HepG2 (cell line): ENCODE measurements around the gene ATE1. TPM values are rescaled to one million over a fixed set of nuclear protein-coding genes. Genes with fewer than 3 reads are reported as not detected.

Experiments used
- ATAC-seq: fragments of 200-7000 bp; cut with Tn5 transposase; 3 replicates; pipeline ENCODE4 v1.9.1; 2020; ENCODE audit warnings: mild to moderate bottlenecking, moderate library complexity
- BruUV-seq: library from RNA; stranded (reverse); fragments of 400-500 nt; replicated peaks from 2 replicates; lab custom pipeline; 2021; lab: Mats Ljungman, UMichigan
- CTCF ChIA-PET: fragments of 300-600 bp; formaldehyde crosslinking; extraction: SDS; loops from one replicate; lab custom pipeline; 2021; ENCODE audit warnings: low total read pairs, inconsistent platforms, low intra/inter-chr PET ratio; lab: Yijun Ruan, JAX
- POLR2A ChIA-PET: fragments of 350-600 bp; sonication (Branson Sonifier 250); formaldehyde crosslinking; loops from one replicate; lab custom pipeline; 2020; ENCODE audit warnings: antibody characterized with exemption, inconsistent platforms; lab: Yijun Ruan, JAX
- DNase-seq: peaks from one replicate; pipeline ENCODE4 v3.0.0-alpha.2; 2015; ENCODE audit warnings: low spot score
- FAIRE-seq: peaks from 3 replicates; lab custom pipeline; 2011; peaks lifted over from hg19 to GRCh38; lab: Jason Lieb, UNC
- H2AFZ ChIP-seq: one replicate; pipeline ENCODE4 v1.6.1; 2011; ENCODE audit warnings: low read length, inconsistent platforms
- H3K27ac ChIP-seq: fragments of 300-600 bp; 3 replicates; pipeline ENCODE4 v1.8.0; 2011; ENCODE audit warnings: mixed run types, mild to moderate bottlenecking, mixed read lengths, low read length, inconsistent platforms; ENCODE audit not compliant: insufficient read depth; ENCODE audit errors: extremely low read length
- H3K27me3 ChIP-seq, 2 experiments: fragments of 200-600 bp in 1 of 2; 2 replicates in 1 of 2; 3 replicates in 1 of 2; pipeline versions ENCODE4 v1.6.0 to v1.8.0; 2011; ENCODE audit warnings: low read length in 2 of 2, mild to moderate bottlenecking in 2 of 2, moderate library complexity in 2 of 2, inconsistent platforms in 1 of 2; ENCODE audit not compliant: insufficient read depth in 2 of 2, control insufficient read depth in 1 of 2
- H3K36me3 ChIP-seq, 2 experiments: fragments of 200-600 bp in 1 of 2; replicated peaks in 1 of 2; 2 replicates in 1 of 2; 3 replicates in 1 of 2; pipeline versions ENCODE4 v1.5.1 to v1.8.0; 2011; ENCODE audit warnings: low read length in 2 of 2, inconsistent platforms in 1 of 2; ENCODE audit not compliant: insufficient read depth in 2 of 2, control insufficient read depth in 1 of 2
- H3K4me1 ChIP-seq: 2 replicates; pipeline ENCODE4 v1.5.1; 2012; ENCODE audit warnings: low read length, inconsistent platforms; ENCODE audit not compliant: insufficient read depth
- H3K4me2 ChIP-seq: 2 replicates; pipeline ENCODE4 v1.6.0; 2011; ENCODE audit warnings: low read depth, low read length, inconsistent platforms
- H3K4me3 ChIP-seq, 3 experiments: fragments of 200-600 bp in 1 of 3; sonication (generic), shearing (Covaris generic) in 1 of 3; replicated peaks in 1 of 3; 2 replicates each; pipeline ENCODE4 v1.5.1; 2011 to 2016; ENCODE audit warnings: low read length in 3 of 3, inconsistent platforms in 2 of 3, low read depth in 2 of 3, mild to moderate bottlenecking in 2 of 3, control low read depth in 1 of 3, mixed read lengths in 1 of 3; ENCODE audit not compliant: insufficient read depth in 1 of 3
- H3K79me2 ChIP-seq: one replicate; pipeline ENCODE4 v1.6.1; 2011; ENCODE audit warnings: low read length, inconsistent platforms; ENCODE audit not compliant: insufficient read depth
- H3K9ac ChIP-seq: 2 replicates; pipeline ENCODE4 v1.6.0; 2011; ENCODE audit warnings: mild to moderate bottlenecking, low read depth, low read length, inconsistent platforms; ENCODE audit not compliant: insufficient read depth
- H3K9me3 ChIP-seq: 2 replicates; pipeline ENCODE4 v1.5.1; 2012; ENCODE audit warnings: mild to moderate bottlenecking, low read length
- H4K20me1 ChIP-seq: 2 replicates; pipeline ENCODE4 v1.6.0; 2011; ENCODE audit warnings: inconsistent platforms, mild to moderate bottlenecking, low read length, moderate library complexity; ENCODE audit not compliant: insufficient read depth
- FOXA1 ChIP-seq, 2 experiments: fragments of 450-650 bp in 1 of 2; sonication (generic) in 1 of 2; formaldehyde crosslinking in 1 of 2; IDR thresholded peaks; 2 replicates each; pipeline versions ENCODE4 v1.4.0 to v1.6.1; 2016 to 2020; ENCODE audit warnings: missing genetic modification reagents in 1 of 2
- NFE2 ChIP-seq: sonication (generic); formaldehyde crosslinking; IDR thresholded peaks from 2 replicates; pipeline ENCODE4 v1.4.0; 2020; ENCODE audit warnings: missing genetic modification reagents
- NFE2L2 ChIP-seq: fragments of 150-350 bp; IDR thresholded peaks from 2 replicates; pipeline ENCODE4 v1.6.1; 2014; ENCODE audit warnings: low read length
- ZNF317 ChIP-seq: sonication (generic); formaldehyde crosslinking; IDR thresholded peaks from 2 replicates; pipeline ENCODE4 v1.5.0; 2020; ENCODE audit warnings: mild to moderate bottlenecking, missing genetic modification reagents
- ZNF468 ChIP-seq: sonication (generic); formaldehyde crosslinking; IDR thresholded peaks from 2 replicates; pipeline ENCODE4 v1.8.0; 2022; ENCODE audit warnings: mild to moderate bottlenecking, moderate library complexity, missing genetic modification reagents
- ZNF589 ChIP-seq: sonication (generic); formaldehyde crosslinking; conservative IDR thresholded peaks from 2 replicates; pipeline ENCODE4 v1.8.0; 2022; ENCODE audit warnings: mild to moderate bottlenecking, moderate library complexity, missing genetic modification reagents
- WGBS: methylation state at CpG from one replicate; pipeline ENCODE4 v1.1.6; 2017; ENCODE audit warnings: low lambda C conversion rate; 5-methylcytosine and 5-hydroxymethylcytosine counted together
- in situ Hi-C: cut with HindIII; loops from 2 replicates; pipeline ENCODE4 v1.10.0; 2017; ENCODE audit warnings: low pct_unique_long_range_greater_than_20kb; ENCODE audit not compliant: extremely low pct_ligation_motif_present
- intact Hi-C: fragments of 100-400 bp; cut with micrococcal nuclease; formaldehyde crosslinking; loops from one replicate; pipeline ENCODE4 v1.10.0; 2022; ENCODE audit not compliant: unreplicated experiment
- polyA plus RNA-seq, 8 experiments: library from polyadenylated mRNA; depleted of rRNA in 3 of 8; stranded (reverse) in 7 of 8; unstranded in 1 of 8; fragments of >200 nt; fragmentation: Illumina TruSeq in 4 of 8; extraction: Trizol in 4 of 8; gene quantifications; 2 replicates each; pipeline versions ENCODE4 v1.2.1 to v1.2.3, GENCODE V29; 2011 to 2016; ENCODE audit warnings: low read depth in 4 of 8, missing spikeins in 1 of 8, mixed read lengths in 1 of 8; ENCODE audit not compliant: insufficient read depth in 1 of 8
- total RNA-seq, 5 experiments: library from RNA; depleted of rRNA; stranded (reverse); fragments of >200 nt; fragmentation: Illumina TruSeq; extraction: Trizol; gene quantifications; 2 replicates each; pipeline ENCODE4 v1.2.3, GENCODE V29; 2016; ENCODE audit warnings: low read depth in 1 of 5

The ATE1 gene
- total and polyA plus RNA-seq, 2 of the 13 experiments (the other 11 are each of a cell fraction or from before 2014, with no cell fraction given): 17.5 to 42.2 TPM

GRCh38 chr10:121736315-121737130 lies 191.3 kb downstream of the ATE1 start:
- H3K36me3 ChIP-seq: no peaks in the 10 kb centered on the region; a peak in 1 of 5 replicates
- no peak overlapping the region for H3K9ac ChIP-seq
- in situ Hi-C loops: no loop called here
- FAIRE-seq: no peak
- no peaks in the 10 kb centered on the region for H4K20me1 ChIP-seq
- no peak for TF ChIP-seq ZNF317
- no peak for TF ChIP-seq ZNF468 (CRISPR knock-in tag)
- no peak overlapping the region for H3K4me2 ChIP-seq
- intact Hi-C loops: loop anchor here (10.0 kb wide), 1 partner anchor 148 kb away; no protein-coding TSS in a partner anchor
- H3K79me2 ChIP-seq: no peaks in the 10 kb centered on the region
- H3K4me1 ChIP-seq: peaks cover 16% of the 10 kb centered on the region
- no peak for DNase-seq
- no peak overlapping the region for H2AFZ ChIP-seq
- ATAC-seq: peak; percentile 17; the same call in 1 of the 3 replicates
- WGBS: 82% methylated on average over 13 of the region's 13 CpGs
- H3K4me3 ChIP-seq: no peak overlapping the region
- no peak overlapping the region for H3K27ac ChIP-seq
- peaks cover 0 to 8% of the 10 kb centered on the region in 2 experiments; a peak in 1 of 5 replicates for H3K27me3 ChIP-seq
- ChIA-PET POLR2A (no interaction called here), CTCF (no interaction called here)
- BruUV-seq: no TSS peak
- H3K9me3 ChIP-seq: no peaks in the 10 kb centered on the region

- Histone ChIP-seq H3K4me1 (peaks cover 16% of the 10 kb centered on the region), H3K79me2 (no peaks in the 10 kb centered on the region), H3K4me2 (peak overlapping the region; percentile 92), H3K27me3 (peaks cover 0 to 8% of the 10 kb centered on the region in 2 experiments; a peak in 1 of 5 replicates), H3K36me3 (no peaks in the 10 kb centered on the region), H2AFZ (no peak overlapping the region), H3K9me3 (no peaks in the 10 kb centered on the region), H4K20me1 (no peaks in the 10 kb centered on the region), H3K27ac (no peak overlapping the region), H3K4me3 (peak overlapping the region in 2 of 3 experiments; percentile 48 to 62; a peak in 4 of 6 replicates), H3K9ac (no peak overlapping the region)
- DNase-seq (no peak), ATAC-seq (peak; percentile 49), FAIRE-seq (no peak)
- TF ChIP-seq NFE2L2: peak; percentile 9; the same call in 1 of the 2 replicates
- TF ChIP-seq ZNF589 (CRISPR knock-in tag): no peak
- peak; percentile 71; the same call in 1 of the 2 replicates for TF ChIP-seq NFE2 (CRISPR knock-in tag)
- no peak for TF ChIP-seq FOXA1 (IDR thresholded peaks at IDR 0.05)
- TF ChIP-seq FOXA1 (CRISPR knock-in tag; IDR thresholded peaks at IDR 0.05): no peak
- ChIA-PET CTCF (interaction anchor here (1.0 to 1.7 kb wide), 3 partner anchors 19 to 792 kb away, joined by 3 to 14 read pairs (median 5); no protein-coding TSS in a partner anchor), POLR2A (no interaction called here)
- no TSS peak for BruUV-seq
- 9% methylated on average over 13 of the region's 13 CpGs for WGBS
- in situ Hi-C loops: no loop called here
- intact Hi-C loops: loop anchor here (10.0 kb wide), 1 partner anchor 150 kb away; no protein-coding TSS in a partner anchor
These were observed 192.6 kb downstream of the ATE1 start for GRCh38 chr10:121735263-121735662.
